HG03045 (cell line): ENCODE results near the gene CANT1.

Experiments
- ATAC-seq: cut with Tn5 transposase; IDR thresholded peaks from one replicate; pipeline ENCODE4 v1.9.1; 2021; ENCODE audit warnings: mild to moderate bottlenecking, moderate library complexity; ENCODE audit not compliant: unreplicated experiment

CANT1 gene

GRCh38 chr17:79011451-79012147, 2.0 kb upstream of the CANT1 start:
- ATAC-seq = no peak

GRCh38 chr17:79010304-79010646, 711 bp upstream of the CANT1 start:
- no peak for ATAC-seq

GRCh38 chr17:79008666-79009387, 737 bp downstream of the CANT1 start:
- no peak for ATAC-seq

GRCh38 chr17:79007504-79008381, 1.8 kb downstream of the CANT1 start:
- no peak for ATAC-seq

GRCh38 chr17:79006794-79007503, 2.6 kb downstream of the CANT1 start:
- no peak for ATAC-seq

GRCh38 chr17:79006046-79006445, 3.5 kb downstream of the CANT1 start:
- no peak for ATAC-seq

- ATAC-seq = no peak
Measured at GRCh38 chr17:79005063-79005861, 4.3 kb downstream of the CANT1 start.

GRCh38 chr17:79003661-79004411, 5.7 kb downstream of the CANT1 start:
- ATAC-seq = no peak

- ATAC-seq = no peak
Measured at GRCh38 chr17:79002796-79003593, 6.6 kb downstream of the CANT1 start.

GRCh38 chr17:79002291-79002690, 7.3 kb downstream of the CANT1 start:
- no peak for ATAC-seq

GRCh38 chr17:79001190-79002020, 8.2 kb downstream of the CANT1 start:
- ATAC-seq = no peak

- no peak for ATAC-seq
Measured at GRCh38 chr17:79000396-79001189, 9.0 kb downstream of the CANT1 start.

GRCh38 chr17:78999947-79000395, 9.6 kb downstream of the CANT1 start:
- no peak for ATAC-seq

- no peak for ATAC-seq
Measured at GRCh38 chr17:78999056-78999768, 10.4 kb downstream of the CANT1 start.

GRCh38 chr17:78998311-78999055, 11.1 kb downstream of the CANT1 start:
- ATAC-seq = no peak

GRCh38 chr17:78997881-78998280, 11.7 kb downstream of the CANT1 start:
- ATAC-seq = no peak
